ENCODE measurements around the gene GUCY1A1.

The GUCY1A1 gene

DNA sequence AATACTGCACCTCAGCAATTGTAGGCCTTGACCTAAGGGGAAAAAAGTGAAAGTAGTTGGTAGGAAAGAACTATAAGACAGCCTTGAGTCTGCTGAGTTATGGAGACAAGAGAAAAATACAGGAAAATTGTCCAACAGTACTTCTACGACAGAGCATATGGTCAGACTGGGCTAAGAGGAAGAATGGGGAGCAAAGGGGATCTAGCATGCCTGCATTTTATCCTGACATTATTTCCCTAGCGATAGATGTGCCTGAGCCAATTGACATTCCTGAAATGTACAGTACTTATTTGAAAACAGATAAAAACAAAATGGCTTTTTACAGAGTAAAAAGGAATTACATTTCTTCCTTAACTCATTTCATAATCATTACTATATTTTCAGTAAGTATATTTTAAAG is 22.2 kb downstream of the GUCY1A1 start:
- Histone ChIP-seq H3K9ac (ENCODE audit: low read length) (no peak overlapping the region), H3K27me3 (replicated peaks; ENCODE audit: insufficient read depth, low read length) (no peaks in the 10 kb centered on the region), H4K20me1 (ENCODE audit: insufficient read depth, low read length) (no peaks in the 10 kb centered on the region), H2AFZ (ENCODE audit: low read length) (no peak overlapping the region), H3K36me3 (replicated peaks; ENCODE audit: insufficient read depth, low read length) (no peaks in the 10 kb centered on the region), H3K9me3 (replicated peaks; ENCODE audit: insufficient read depth, low read length) (no peaks in the 10 kb centered on the region), H3K4me1 (ENCODE audit: low read length) (peaks cover 12% of the 10 kb centered on the region; the same call in 1 of the 2 replicates), H3K4me3 (ENCODE audit: low read length) (no peak overlapping the region), H3K4me2 (ENCODE audit: low read depth, low read length) (no peak overlapping the region), H3K9me2 (replicated peaks; ENCODE audit: insufficient read depth, low read length) (no peaks in the 10 kb centered on the region), H3K27ac (ENCODE audit: low read length) (no peak overlapping the region), H3K79me2 (ENCODE audit: low read length) (peaks cover 59% of the 10 kb centered on the region), H3F3A (ENCODE audit: insufficient read depth, low read length) (no peaks in the 10 kb centered on the region)
- TF ChIP-seq, protein P1, sequence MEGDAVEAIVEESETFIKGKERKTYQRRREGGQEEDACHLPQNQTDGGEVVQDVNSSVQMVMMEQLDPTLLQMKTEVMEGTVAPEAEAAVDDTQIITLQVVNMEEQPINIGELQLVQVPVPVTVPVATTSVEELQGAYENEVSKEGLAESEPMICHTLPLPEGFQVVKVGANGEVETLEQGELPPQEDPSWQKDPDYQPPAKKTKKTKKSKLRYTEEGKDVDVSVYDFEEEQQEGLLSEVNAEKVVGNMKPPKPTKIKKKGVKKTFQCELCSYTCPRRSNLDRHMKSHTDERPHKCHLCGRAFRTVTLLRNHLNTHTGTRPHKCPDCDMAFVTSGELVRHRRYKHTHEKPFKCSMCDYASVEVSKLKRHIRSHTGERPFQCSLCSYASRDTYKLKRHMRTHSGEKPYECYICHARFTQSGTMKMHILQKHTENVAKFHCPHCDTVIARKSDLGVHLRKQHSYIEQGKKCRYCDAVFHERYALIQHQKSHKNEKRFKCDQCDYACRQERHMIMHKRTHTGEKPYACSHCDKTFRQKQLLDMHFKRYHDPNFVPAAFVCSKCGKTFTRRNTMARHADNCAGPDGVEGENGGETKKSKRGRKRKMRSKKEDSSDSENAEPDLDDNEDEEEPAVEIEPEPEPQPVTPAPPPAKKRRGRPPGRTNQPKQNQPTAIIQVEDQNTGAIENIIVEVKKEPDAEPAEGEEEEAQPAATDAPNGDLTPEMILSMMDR (IDR thresholded peaks at IDR 0.05; ENCODE audit: low read length): no peak
- no peak for TF ChIP-seq EZH2phosphoT487 (IDR thresholded peaks at IDR 0.05; ENCODE audit: low read length)
- TF ChIP-seq EZH2 (optimal IDR thresholded peaks at IDR 0.05; ENCODE audit: low read depth, low read length): no peak
- no peak for DNase-seq

DNA sequence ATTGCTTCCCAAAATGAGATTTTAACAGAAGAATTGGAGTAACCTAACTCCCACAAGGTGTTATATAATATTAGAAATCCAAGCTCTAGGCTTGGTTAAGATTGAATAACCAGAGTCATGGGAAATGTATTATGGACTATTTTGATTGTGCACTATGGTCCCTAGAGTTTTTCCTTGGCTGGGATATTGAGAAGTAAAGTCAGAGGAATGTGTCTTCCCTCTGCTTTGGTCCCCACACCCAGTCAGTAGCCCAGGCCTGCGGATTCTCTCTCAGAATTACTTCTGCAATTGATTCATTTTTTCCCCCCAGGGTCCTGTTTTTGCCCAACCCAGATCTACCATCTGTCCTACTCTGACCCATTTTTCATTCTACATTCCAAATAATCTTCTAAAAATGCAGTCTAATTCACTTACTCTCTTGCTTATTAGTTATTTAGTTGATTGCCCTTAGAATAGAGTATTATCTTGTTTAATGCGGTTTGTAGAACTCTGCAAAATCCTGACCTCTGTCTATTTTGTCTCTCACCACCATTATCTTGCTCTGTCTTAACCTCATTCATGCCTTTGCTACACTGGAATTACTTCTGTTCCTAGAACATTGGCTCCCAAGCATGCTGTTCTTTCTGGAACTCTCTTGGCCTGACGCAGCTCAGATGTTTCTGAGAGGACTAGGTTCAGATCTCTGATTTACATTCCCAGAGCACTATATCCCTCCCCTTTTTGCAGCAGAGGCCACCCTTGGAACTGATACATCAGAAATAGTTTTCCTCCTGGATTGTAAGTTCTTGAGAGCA is 23.6 kb downstream of the GUCY1A1 start:
- TF ChIP-seq EZH2phosphoT487 (IDR thresholded peaks at IDR 0.05; ENCODE audit: low read length) (no peak), EZH2 (optimal IDR thresholded peaks at IDR 0.05; ENCODE audit: low read depth, low read length) (no peak)
- TF ChIP-seq, protein P1 (IDR thresholded peaks at IDR 0.05; ENCODE audit: low read length): no peak
- Histone ChIP-seq H2AFZ (ENCODE audit: low read length) (no peak overlapping the region), H3K27me3 (replicated peaks; ENCODE audit: insufficient read depth, low read length) (no peaks in the 10 kb centered on the region), H3K36me3 (replicated peaks; ENCODE audit: insufficient read depth, low read length) (no peaks in the 10 kb centered on the region), H3K4me3 (ENCODE audit: low read length) (no peak overlapping the region), H3K9me2 (replicated peaks; ENCODE audit: insufficient read depth, low read length) (no peaks in the 10 kb centered on the region), H3K4me1 (ENCODE audit: low read length) (peaks cover 5% of the 10 kb centered on the region; the same call in 1 of the 2 replicates), H3K4me2 (ENCODE audit: low read depth, low read length) (no peak overlapping the region), H3K9me3 (replicated peaks; ENCODE audit: insufficient read depth, low read length) (no peaks in the 10 kb centered on the region), H3K27ac (ENCODE audit: low read length) (no peak overlapping the region), H4K20me1 (ENCODE audit: insufficient read depth, low read length) (no peaks in the 10 kb centered on the region), H3K9ac (ENCODE audit: low read length) (no peak overlapping the region), H3F3A (ENCODE audit: insufficient read depth, low read length) (no peaks in the 10 kb centered on the region), H3K79me2 (ENCODE audit: low read length) (peaks cover 57% of the 10 kb centered on the region)
- no peak for DNase-seq

DNA sequence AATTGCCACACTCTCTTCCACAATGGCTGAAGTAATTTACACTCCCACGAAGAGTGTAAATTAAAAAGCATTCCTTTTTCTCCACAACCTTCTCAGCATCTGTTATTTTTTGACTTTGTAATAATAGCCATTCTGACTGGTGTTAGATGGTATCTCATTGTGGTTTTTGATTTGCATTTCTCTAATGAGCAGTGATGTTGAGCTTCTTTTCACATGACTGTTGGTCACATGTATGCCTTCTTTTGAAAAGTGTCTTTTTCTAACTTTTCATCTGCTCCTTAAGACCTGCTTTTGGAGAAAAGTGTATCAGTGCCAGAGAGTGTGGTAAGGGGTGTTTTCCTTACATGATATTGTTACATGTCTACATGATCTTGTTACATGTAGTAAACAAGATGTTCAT is 25.7 kb downstream of the GUCY1A1 start:
- H3F3A ChIP-seq (ENCODE audit: insufficient read depth, low read length): no peaks in the 10 kb centered on the region
- TF ChIP-seq EZH2phosphoT487 (IDR thresholded peaks at IDR 0.05; ENCODE audit: low read length) (no peak), EZH2 (optimal IDR thresholded peaks at IDR 0.05; ENCODE audit: low read depth, low read length) (no peak)
- TF ChIP-seq, protein P1 (IDR thresholded peaks at IDR 0.05; ENCODE audit: low read length): no peak

More for the DNA sequence above, 25.7 kb downstream of the GUCY1A1 start:
- no peak overlapping the region for H3K4me2 ChIP-seq (ENCODE audit: low read depth, low read length)
- DNase-seq: no peak
- no peaks in the 10 kb centered on the region for H4K20me1 ChIP-seq (ENCODE audit: insufficient read depth, low read length)
- no peaks in the 10 kb centered on the region for H3K9me2 ChIP-seq (replicated peaks; ENCODE audit: insufficient read depth, low read length)
- H3K4me1 ChIP-seq (ENCODE audit: low read length): peaks cover 5% of the 10 kb centered on the region; the same call in 1 of the 2 replicates
- no peak overlapping the region for H3K9ac ChIP-seq (ENCODE audit: low read length)
- no peak overlapping the region for H3K27ac ChIP-seq (ENCODE audit: low read length)
- no peaks in the 10 kb centered on the region for H3K9me3 ChIP-seq (replicated peaks; ENCODE audit: insufficient read depth, low read length)
- H3K79me2 ChIP-seq (ENCODE audit: low read length): peaks cover 54% of the 10 kb centered on the region
- H3K36me3 ChIP-seq (replicated peaks; ENCODE audit: insufficient read depth, low read length): no peaks in the 10 kb centered on the region; the same call in 1 of the 2 replicates
- H3K4me3 ChIP-seq (ENCODE audit: low read length): no peak overlapping the region
- H2AFZ ChIP-seq (ENCODE audit: low read length): no peak overlapping the region
- no peaks in the 10 kb centered on the region for H3K27me3 ChIP-seq (replicated peaks; ENCODE audit: insufficient read depth, low read length)
